NB4 (cell line): Measurements from ENCODE around the gene SENP2.

Experiments used
- CTCF ChIP-seq: IDR thresholded peaks from one replicate; pipeline ENCODE4 v1.5.1; 2012; ENCODE audit warnings: low read depth, low read length
- MAX ChIP-seq: IDR thresholded peaks from 2 replicates; pipeline ENCODE4 v1.6.1; 2011; ENCODE audit warnings: low read depth, low read length
- MYC ChIP-seq: IDR thresholded peaks from 2 replicates; pipeline ENCODE4 v1.6.1; 2011; ENCODE audit warnings: low read depth, low read length
- POLR2A ChIP-seq: IDR thresholded peaks from 2 replicates; pipeline ENCODE4 v1.6.1; 2011; ENCODE audit warnings: mild to moderate bottlenecking; ENCODE audit not compliant: insufficient read length; ENCODE audit errors: extremely low read depth

- TF ChIP-seq POLR2A (no peak), CTCF (no peak), MYC (no peak), MAX (no peak)
Observed at GRCh38 chr3:185631508-185632206, 45.6 kb downstream of the SENP2 start.
